Liver (tissue), 9 donors: ENCODE measurements around the gene SLIT3. TPM values are rescaled to one million over a fixed set of nuclear protein-coding genes. Genes with fewer than 3 reads are reported as not detected.
A peak's percentile ranks its signal among the peaks of the same experiment; 100 is the strongest.
"Not testable (repeated sequence)": the region's sequence is repeated elsewhere in the genome, so short reads cannot be mapped to it uniquely, and the experiment has no call there.

Experiments
- DNase-seq: peaks from one replicate; pipeline ENCODE4 v3.0.0-alpha.2; 2017; ENCODE audit warnings: low spot score
- H3K27ac ChIP-seq, 2 donors: one replicate each; pipeline ENCODE4 v1.7.0; 2013; ENCODE audit warnings: inconsistent platforms in 2 of 2, low read length in 2 of 2, control low read depth in 1 of 2, low read depth in 1 of 2, mild to moderate bottlenecking in 1 of 2
- H3K27me3 ChIP-seq, 4 donors: one replicate each; pipeline versions ENCODE4 v1.6.1 to v1.7.0; 2013; ENCODE audit warnings: low read length in 3 of 4, inconsistent platforms in 1 of 4, mild to moderate bottlenecking in 1 of 4, moderate library complexity in 1 of 4; ENCODE audit not compliant: control insufficient read depth in 4 of 4, insufficient read depth in 4 of 4
- H3K36me3 ChIP-seq, 4 donors: one replicate each; pipeline versions ENCODE4 v1.6.1 to v1.7.0; 2013; ENCODE audit warnings: low read length in 3 of 4, mild to moderate bottlenecking in 3 of 4, low read depth in 1 of 4, moderate library complexity in 1 of 4; ENCODE audit not compliant: control insufficient read depth in 4 of 4, insufficient read depth in 3 of 4
- H3K4me1 ChIP-seq, 4 donors: one replicate each; pipeline versions ENCODE4 v1.6.1 to v1.7.0; 2013; ENCODE audit warnings: low read length in 3 of 4, mild to moderate bottlenecking in 3 of 4, moderate library complexity in 1 of 4; ENCODE audit not compliant: control insufficient read depth in 4 of 4, insufficient read depth in 4 of 4
- H3K4me3 ChIP-seq, 3 donors: one replicate each; pipeline versions ENCODE4 v1.6.1 to v1.7.0; 2013; ENCODE audit warnings: low read length in 3 of 3, control low read depth in 1 of 3, low read depth in 1 of 3, mild to moderate bottlenecking in 1 of 3
- H3K9ac ChIP-seq, 2 donors: one replicate each; pipeline ENCODE4 v1.7.0; 2013; ENCODE audit warnings: low read length in 2 of 2, mild to moderate bottlenecking in 2 of 2, moderate library complexity in 2 of 2, control low read depth in 1 of 2, low read depth in 1 of 2
- H3K9me3 ChIP-seq, 4 donors: one replicate each; pipeline versions ENCODE4 v1.6.1 to v1.7.0; 2013; ENCODE audit warnings: low read length in 3 of 4; ENCODE audit not compliant: control insufficient read depth in 4 of 4
- EGR1 ChIP-seq, 2 donors: IDR thresholded peaks; 2 replicates each; pipeline ENCODE4 v1.6.1; 2016 to 2018; ENCODE audit warnings: antibody characterized with exemption in 2 of 2, low read depth in 2 of 2
- FOXA1 ChIP-seq: IDR thresholded peaks from 2 replicates; pipeline ENCODE4 v1.6.1; 2016; ENCODE audit warnings: antibody characterized with exemption
- FOXA2 ChIP-seq: IDR thresholded peaks from 2 replicates; pipeline ENCODE4 v1.6.1; 2016; ENCODE audit warnings: antibody characterized with exemption
- GABPA ChIP-seq, 2 donors: IDR thresholded peaks in 1 of 2; conservative IDR thresholded peaks in 1 of 2; 2 replicates each; pipeline ENCODE4 v1.6.1; 2016; ENCODE audit warnings: antibody characterized with exemption in 2 of 2, mild to moderate bottlenecking in 1 of 2, moderate library complexity in 1 of 2
- HNF4A ChIP-seq, 2 donors: conservative IDR thresholded peaks; 2 replicates each; pipeline ENCODE4 v1.6.1; 2016; ENCODE audit warnings: antibody characterized with exemption in 2 of 2, mild to moderate bottlenecking in 2 of 2
- HNF4G ChIP-seq: IDR thresholded peaks from 2 replicates; pipeline ENCODE4 v1.6.1; 2016; ENCODE audit warnings: antibody characterized with exemption
- JUND ChIP-seq, 2 donors: IDR thresholded peaks; 2 replicates each; pipeline ENCODE4 v1.6.1; 2016; ENCODE audit warnings: antibody characterized with exemption in 2 of 2
- NR2F2 ChIP-seq: IDR thresholded peaks from 2 replicates; pipeline ENCODE4 v1.6.1; 2016; ENCODE audit warnings: antibody characterized with exemption
- RAD21 ChIP-seq, 2 donors: IDR thresholded peaks; 2 replicates each; pipeline ENCODE4 v1.6.1; 2016; ENCODE audit warnings: antibody characterized with exemption in 2 of 2, mild to moderate bottlenecking in 2 of 2
- RXRA ChIP-seq, 2 donors: IDR thresholded peaks; 2 replicates each; pipeline ENCODE4 v1.6.1; 2017 to 2018; ENCODE audit warnings: antibody characterized with exemption in 2 of 2, mild to moderate bottlenecking in 1 of 2
- SP1 ChIP-seq: IDR thresholded peaks from 2 replicates; pipeline ENCODE4 v1.6.1; 2018; ENCODE audit warnings: antibody characterized with exemption, mild to moderate bottlenecking
- TAF1 ChIP-seq: conservative IDR thresholded peaks from 2 replicates; pipeline ENCODE4 v1.6.1; 2016; ENCODE audit warnings: antibody characterized with exemption, mild to moderate bottlenecking
- YY1 ChIP-seq: IDR thresholded peaks from 2 replicates; pipeline ENCODE4 v1.6.1; 2016; ENCODE audit warnings: antibody characterized with exemption, mild to moderate bottlenecking
- WGBS: extraction: QIAGEN DNeasy Blood & Tissue Kit; methylation state at CpG from one replicate; pipeline ENCODE4 v1.1.7; 2013; 5-methylcytosine and 5-hydroxymethylcytosine counted together
- polyA plus RNA-seq, 2 donors: library from polyadenylated mRNA; stranded (reverse) in 1 of 2; unstranded in 1 of 2; fragments of 200-250 nt in 1 of 2; fragments of >200 nt in 1 of 2; fragmentation: Nextera tagmentation in 1 of 2; extraction: Ambion mirVana in 1 of 2; gene quantifications; one replicate each; pipeline versions ENCODE4 v1.2.1 to v1.2.3, GENCODE V29; 2013 to 2015
- total RNA-seq, 2 donors: library from RNA; depleted of rRNA; stranded (reverse); fragments of >200 nt; gene quantifications; one replicate each; pipeline ENCODE4 v1.2.3, GENCODE V29; 2014
- TF ChIP-seq, protein P1 (sequence below): IDR thresholded peaks from 2 replicates; pipeline ENCODE4 v1.6.1; 2016; ENCODE audit warnings: antibody characterized with exemption
- TF ChIP-seq, protein P2 (sequence below): fragments of 150-350 bp; IDR thresholded peaks from 2 replicates; pipeline ENCODE4 v1.5.1; 2017; ENCODE audit warnings: improper control_type of control experiment, low read depth, low read length; ENCODE audit not compliant: missing input control
- TF ChIP-seq, protein P3 (sequence below): IDR thresholded peaks from 2 replicates; pipeline ENCODE4 v1.6.1; 2016; ENCODE audit warnings: antibody characterized with exemption
- TF ChIP-seq, protein P4 (sequence below): IDR thresholded peaks from 2 replicates; pipeline ENCODE4 v1.6.1; 2016; ENCODE audit warnings: antibody characterized with exemption
- TF ChIP-seq, protein P5 (sequence below): IDR thresholded peaks from 2 replicates; pipeline ENCODE4 v1.6.1; 2016; ENCODE audit warnings: antibody characterized with exemption, mild to moderate bottlenecking
- donor health status: healthy.
- donor health status: healthy.
- donor health status: healthy.
- donor health status: healthy.
- donor health status: healthy.

The SLIT3 gene
- total and polyA plus RNA-seq, 4 donors, result 0.61 to 1.3 (median 0.91) TPM

DNA sequence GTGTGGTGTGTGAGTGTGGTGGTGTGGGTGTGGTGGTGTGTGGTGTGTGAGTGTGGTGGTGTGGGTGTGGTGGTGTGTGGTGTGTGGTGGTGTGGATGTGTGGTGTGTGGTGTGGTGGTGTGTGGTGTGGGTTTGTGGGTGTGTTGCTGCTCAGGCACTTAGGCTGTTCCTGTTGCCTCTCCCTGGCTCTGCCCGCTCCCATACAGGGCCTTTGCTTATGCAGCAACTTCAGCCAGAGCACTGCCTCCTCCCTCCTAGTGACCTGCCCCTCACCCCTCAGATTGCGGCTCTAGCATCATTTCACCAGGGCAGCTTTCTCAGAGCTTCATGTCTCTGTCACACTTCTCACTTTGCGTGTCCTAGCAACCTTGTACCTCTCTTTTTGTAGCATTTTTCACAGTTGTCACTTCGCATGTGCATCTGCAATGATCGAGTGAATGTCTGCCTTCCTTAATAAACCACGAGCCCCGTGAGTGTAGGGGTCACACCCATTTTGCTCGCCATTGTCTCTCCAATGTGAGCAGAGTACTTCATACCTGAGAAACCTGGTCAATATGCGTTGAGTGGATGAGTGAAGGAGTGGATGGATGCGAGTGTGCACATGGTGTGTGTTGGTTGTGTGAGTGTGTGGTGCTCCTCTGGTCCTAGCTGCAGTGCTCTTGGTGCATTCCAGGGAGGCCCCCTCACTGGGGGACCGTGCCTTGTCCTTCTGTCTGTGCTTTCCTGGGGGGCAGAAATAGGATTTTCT is 553.9 kb downstream of the SLIT3 start:
- Histone ChIP-seq H3K27ac (no peak overlapping the region), H3K4me1 (no peaks in the 10 kb centered on the region), H3K36me3 (no peaks in the 10 kb centered on the region), H3K4me3 (no peak overlapping the region), H3K9ac (no peak overlapping the region), H3K27me3 (no peaks in the 10 kb centered on the region), H3K9me3 (no peaks in the 10 kb centered on the region)
- TF ChIP-seq SP1, result no peak
- no peak for TF ChIP-seq NR2F2
- no peak for TF ChIP-seq HNF4G
- TF ChIP-seq YY1, result no peak
- no peak for TF ChIP-seq EGR1 (IDR thresholded peaks at IDR 0.05; ENCODE audit: low read depth in 2 of 2)
- no peak for TF ChIP-seq FOXA2
- TF ChIP-seq, protein P1, sequence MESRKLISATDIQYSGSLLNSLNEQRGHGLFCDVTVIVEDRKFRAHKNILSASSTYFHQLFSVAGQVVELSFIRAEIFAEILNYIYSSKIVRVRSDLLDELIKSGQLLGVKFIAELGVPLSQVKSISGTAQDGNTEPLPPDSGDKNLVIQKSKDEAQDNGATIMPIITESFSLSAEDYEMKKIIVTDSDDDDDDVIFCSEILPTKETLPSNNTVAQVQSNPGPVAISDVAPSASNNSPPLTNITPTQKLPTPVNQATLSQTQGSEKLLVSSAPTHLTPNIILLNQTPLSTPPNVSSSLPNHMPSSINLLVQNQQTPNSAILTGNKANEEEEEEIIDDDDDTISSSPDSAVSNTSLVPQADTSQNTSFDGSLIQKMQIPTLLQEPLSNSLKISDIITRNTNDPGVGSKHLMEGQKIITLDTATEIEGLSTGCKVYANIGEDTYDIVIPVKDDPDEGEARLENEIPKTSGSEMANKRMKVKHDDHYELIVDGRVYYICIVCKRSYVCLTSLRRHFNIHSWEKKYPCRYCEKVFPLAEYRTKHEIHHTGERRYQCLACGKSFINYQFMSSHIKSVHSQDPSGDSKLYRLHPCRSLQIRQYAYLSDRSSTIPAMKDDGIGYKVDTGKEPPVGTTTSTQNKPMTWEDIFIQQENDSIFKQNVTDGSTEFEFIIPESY, result no peak
- no peak for TF ChIP-seq TAF1
- no peak for TF ChIP-seq GABPA (IDR thresholded peaks at IDR 0.05 in 1 of 2, conservative IDR thresholded peaks at IDR 0.05 in 1 of 2)
- TF ChIP-seq JUND (IDR thresholded peaks at IDR 0.05), result no peak
- no peak for TF ChIP-seq RAD21 (IDR thresholded peaks at IDR 0.05)
- TF ChIP-seq RXRA (IDR thresholded peaks at IDR 0.05), result no peak
- TF ChIP-seq HNF4A (conservative IDR thresholded peaks at IDR 0.05), result no peak
- TF ChIP-seq, protein P2, sequence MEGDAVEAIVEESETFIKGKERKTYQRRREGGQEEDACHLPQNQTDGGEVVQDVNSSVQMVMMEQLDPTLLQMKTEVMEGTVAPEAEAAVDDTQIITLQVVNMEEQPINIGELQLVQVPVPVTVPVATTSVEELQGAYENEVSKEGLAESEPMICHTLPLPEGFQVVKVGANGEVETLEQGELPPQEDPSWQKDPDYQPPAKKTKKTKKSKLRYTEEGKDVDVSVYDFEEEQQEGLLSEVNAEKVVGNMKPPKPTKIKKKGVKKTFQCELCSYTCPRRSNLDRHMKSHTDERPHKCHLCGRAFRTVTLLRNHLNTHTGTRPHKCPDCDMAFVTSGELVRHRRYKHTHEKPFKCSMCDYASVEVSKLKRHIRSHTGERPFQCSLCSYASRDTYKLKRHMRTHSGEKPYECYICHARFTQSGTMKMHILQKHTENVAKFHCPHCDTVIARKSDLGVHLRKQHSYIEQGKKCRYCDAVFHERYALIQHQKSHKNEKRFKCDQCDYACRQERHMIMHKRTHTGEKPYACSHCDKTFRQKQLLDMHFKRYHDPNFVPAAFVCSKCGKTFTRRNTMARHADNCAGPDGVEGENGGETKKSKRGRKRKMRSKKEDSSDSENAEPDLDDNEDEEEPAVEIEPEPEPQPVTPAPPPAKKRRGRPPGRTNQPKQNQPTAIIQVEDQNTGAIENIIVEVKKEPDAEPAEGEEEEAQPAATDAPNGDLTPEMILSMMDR, result no peak
- TF ChIP-seq, protein P3, sequence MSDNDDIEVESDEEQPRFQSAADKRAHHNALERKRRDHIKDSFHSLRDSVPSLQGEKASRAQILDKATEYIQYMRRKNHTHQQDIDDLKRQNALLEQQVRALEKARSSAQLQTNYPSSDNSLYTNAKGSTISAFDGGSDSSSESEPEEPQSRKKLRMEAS, result no peak
- TF ChIP-seq, protein P4, sequence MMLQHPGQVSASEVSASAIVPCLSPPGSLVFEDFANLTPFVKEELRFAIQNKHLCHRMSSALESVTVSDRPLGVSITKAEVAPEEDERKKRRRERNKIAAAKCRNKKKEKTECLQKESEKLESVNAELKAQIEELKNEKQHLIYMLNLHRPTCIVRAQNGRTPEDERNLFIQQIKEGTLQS, result no peak
- no peak for TF ChIP-seq FOXA1
- TF ChIP-seq, protein P5, sequence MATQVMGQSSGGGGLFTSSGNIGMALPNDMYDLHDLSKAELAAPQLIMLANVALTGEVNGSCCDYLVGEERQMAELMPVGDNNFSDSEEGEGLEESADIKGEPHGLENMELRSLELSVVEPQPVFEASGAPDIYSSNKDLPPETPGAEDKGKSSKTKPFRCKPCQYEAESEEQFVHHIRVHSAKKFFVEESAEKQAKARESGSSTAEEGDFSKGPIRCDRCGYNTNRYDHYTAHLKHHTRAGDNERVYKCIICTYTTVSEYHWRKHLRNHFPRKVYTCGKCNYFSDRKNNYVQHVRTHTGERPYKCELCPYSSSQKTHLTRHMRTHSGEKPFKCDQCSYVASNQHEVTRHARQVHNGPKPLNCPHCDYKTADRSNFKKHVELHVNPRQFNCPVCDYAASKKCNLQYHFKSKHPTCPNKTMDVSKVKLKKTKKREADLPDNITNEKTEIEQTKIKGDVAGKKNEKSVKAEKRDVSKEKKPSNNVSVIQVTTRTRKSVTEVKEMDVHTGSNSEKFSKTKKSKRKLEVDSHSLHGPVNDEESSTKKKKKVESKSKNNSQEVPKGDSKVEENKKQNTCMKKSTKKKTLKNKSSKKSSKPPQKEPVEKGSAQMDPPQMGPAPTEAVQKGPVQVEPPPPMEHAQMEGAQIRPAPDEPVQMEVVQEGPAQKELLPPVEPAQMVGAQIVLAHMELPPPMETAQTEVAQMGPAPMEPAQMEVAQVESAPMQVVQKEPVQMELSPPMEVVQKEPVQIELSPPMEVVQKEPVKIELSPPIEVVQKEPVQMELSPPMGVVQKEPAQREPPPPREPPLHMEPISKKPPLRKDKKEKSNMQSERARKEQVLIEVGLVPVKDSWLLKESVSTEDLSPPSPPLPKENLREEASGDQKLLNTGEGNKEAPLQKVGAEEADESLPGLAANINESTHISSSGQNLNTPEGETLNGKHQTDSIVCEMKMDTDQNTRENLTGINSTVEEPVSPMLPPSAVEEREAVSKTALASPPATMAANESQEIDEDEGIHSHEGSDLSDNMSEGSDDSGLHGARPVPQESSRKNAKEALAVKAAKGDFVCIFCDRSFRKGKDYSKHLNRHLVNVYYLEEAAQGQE, result no peak
- WGBS, result 83% methylated on average over 11 of the region's 11 CpGs
- DNase-seq, result peak; percentile 34

DNA sequence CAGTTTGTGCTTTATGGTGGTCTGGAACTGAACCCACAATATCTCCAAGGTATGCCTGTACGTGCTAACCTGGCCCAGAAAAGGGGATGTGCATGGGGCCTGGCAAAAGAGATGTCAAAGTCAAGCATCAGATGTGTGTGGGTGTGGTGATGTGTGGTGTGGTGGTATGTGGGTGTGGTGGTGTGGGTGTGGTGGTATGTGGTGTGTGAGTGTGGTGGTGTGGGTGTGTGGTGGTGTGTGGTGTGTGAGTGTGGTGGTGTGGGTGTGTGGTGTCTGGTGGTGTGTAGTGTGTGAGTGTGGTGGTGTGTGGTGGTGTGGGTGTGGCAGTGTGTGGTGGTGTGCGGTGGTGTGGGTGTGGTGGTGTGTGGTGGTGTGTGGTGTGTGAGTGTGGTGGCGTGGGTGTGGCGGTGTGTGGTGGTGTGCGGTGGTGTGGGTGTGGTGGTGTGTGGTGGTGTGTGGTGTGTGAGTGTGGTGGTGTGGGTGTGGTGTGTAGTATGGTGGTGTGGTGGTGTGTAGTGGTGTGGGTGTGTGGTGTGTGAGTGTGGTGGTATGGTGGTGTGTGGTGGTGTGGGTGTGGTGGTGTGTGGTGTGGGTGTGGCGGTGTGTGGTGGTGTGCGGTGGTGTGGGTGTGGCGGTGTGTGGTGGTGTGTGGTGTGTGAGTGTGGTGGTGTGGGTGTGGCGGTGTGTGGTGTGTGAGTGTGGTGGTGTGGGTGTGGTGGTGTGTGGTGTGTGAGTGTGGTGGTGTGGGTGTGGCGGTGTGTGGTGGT is 554.6 kb downstream of the SLIT3 start:
- H3K27me3 ChIP-seq, H3K4me1 ChIP-seq, H3K9ac ChIP-seq, H3K9me3 ChIP-seq, H3K27ac ChIP-seq, H3K36me3 ChIP-seq, H3K4me3 ChIP-seq: not testable (repeated sequence)
- peak; percentile 31 for DNase-seq
- WGBS, result 82% methylated on average over 9 of the region's 10 CpGs
